Panc1 (cell line): ENCODE data around the gene GFPT2. TPM values are rescaled to one million over a fixed set of nuclear protein-coding genes. Genes with fewer than 3 reads are reported as not detected.

ENCODE experiments used
- ATAC-seq: fragments of 200-7000 bp; cut with Tn5 transposase; 2 replicates; pipeline ENCODE4 v1.9.1; 2020; ENCODE audit warnings: mild to moderate bottlenecking, moderate library complexity
- BruUV-seq: library from RNA; stranded (reverse); fragments of 400-500 nt; replicated peaks from 2 replicates; lab custom pipeline; 2021; lab: Mats Ljungman, UMichigan
- CTCF ChIA-PET: fragments of 300-600 bp; sonication (Branson Sonifier 250); formaldehyde crosslinking; loops from one replicate; lab custom pipeline; 2022; ENCODE audit warnings: antibody characterized with exemption; lab: Charles Lee
- POLR2A ChIA-PET: fragments of 300-600 bp; sonication (Branson Sonifier 250); formaldehyde crosslinking; loops from one replicate; lab custom pipeline; 2022; ENCODE audit warnings: antibody characterized with exemption; lab: Charles Lee
- DNase-seq: peaks from one replicate; pipeline ENCODE4 v3.0.0-alpha.2; 2010; ENCODE audit warnings: low read depth, low spot score
- H3K27ac ChIP-seq: 2 replicates; pipeline ENCODE4 v1.5.1; 2011; ENCODE audit warnings: mild to moderate bottlenecking, low read length, inconsistent platforms
- H3K27me3 ChIP-seq: fragments of 200-500 bp; sonication (Bioruptor generic); 2 replicates; pipeline ENCODE4 v1.6.0; 2014; ENCODE audit warnings: low read length, inconsistent platforms; ENCODE audit not compliant: control insufficient read depth, insufficient read depth
- H3K36me3 ChIP-seq: fragments of 200-500 bp; sonication (Bioruptor generic); 2 replicates; pipeline ENCODE4 v1.5.1; 2014; ENCODE audit warnings: inconsistent platforms, mild to moderate bottlenecking, low read length, moderate library complexity; ENCODE audit not compliant: control insufficient read depth, insufficient read depth
- H3K4me1 ChIP-seq: 2 replicates; pipeline ENCODE4 v1.5.1; 2011; ENCODE audit warnings: inconsistent platforms, mild to moderate bottlenecking, low read length, moderate library complexity; ENCODE audit not compliant: control insufficient read depth, insufficient read depth
- H3K4me3 ChIP-seq, 2 experiments: 2 replicates each; pipeline ENCODE4 v1.5.1; 2011 to 2012; ENCODE audit warnings: low read depth in 2 of 2, low read length in 2 of 2, mild to moderate bottlenecking in 2 of 2, inconsistent platforms in 1 of 2, moderate library complexity in 1 of 2
- H3K9me3 ChIP-seq: fragments of 200-500 bp; sonication (Bioruptor generic); 2 replicates; pipeline ENCODE4 v1.5.1; 2014; ENCODE audit warnings: low read depth, mild to moderate bottlenecking, inconsistent platforms, low read length, moderate library complexity; ENCODE audit not compliant: control insufficient read depth, insufficient read depth
- POLR2AphosphoS5 ChIP-seq: IDR thresholded peaks from 2 replicates; pipeline ENCODE4 v1.6.1; 2012; ENCODE audit warnings: mild to moderate bottlenecking, low read depth, low read length, moderate library complexity
- SIN3A ChIP-seq: IDR thresholded peaks from 2 replicates; pipeline ENCODE4 v1.6.1; 2012; ENCODE audit warnings: low read depth, mild to moderate bottlenecking, low read length, moderate library complexity, borderline replicate concordance; ENCODE audit not compliant: insufficient read depth
- TCF7L2 ChIP-seq: IDR thresholded peaks from 2 replicates; pipeline ENCODE4 v1.6.1; 2011; ENCODE audit warnings: mild to moderate bottlenecking, low read depth, low read length, inconsistent platforms
- in situ Hi-C: cut with HindIII; loops from 2 replicates; pipeline ENCODE4 v1.10.0; 2016; ENCODE audit warnings: low sequenced_read_pairs, low pct_unique_long_range_greater_than_20kb
- intact Hi-C: fragments of 100-400 bp; cut with micrococcal nuclease; formaldehyde crosslinking; loops from one replicate; pipeline ENCODE4 v1.10.0; 2022; ENCODE audit not compliant: unreplicated experiment
- total RNA-seq: library from RNA; stranded (reverse); gene quantifications from one replicate; pipeline ENCODE4 v1.2.1, GENCODE V29; 2021; ENCODE audit not compliant: unreplicated experiment
- TF ChIP-seq, protein P1 (sequence below), 2 experiments: IDR thresholded peaks; 2 replicates each; pipeline ENCODE4 v1.6.1; 2011 to 2012; ENCODE audit warnings: low read depth in 2 of 2, control low read depth in 1 of 2, low read length in 1 of 2, mild to moderate bottlenecking in 1 of 2, moderate library complexity in 1 of 2; ENCODE audit not compliant: insufficient read depth in 1 of 2
- TF ChIP-seq, protein P2 (sequence below): fragments of 450-650 bp; IDR thresholded peaks from 2 replicates; pipeline ENCODE4 v1.5.1; 2017; ENCODE audit warnings: mild to moderate bottlenecking

Gene GFPT2
- total RNA-seq, 1 experiment from 2014 or later: 2.1 TPM

DNA sequence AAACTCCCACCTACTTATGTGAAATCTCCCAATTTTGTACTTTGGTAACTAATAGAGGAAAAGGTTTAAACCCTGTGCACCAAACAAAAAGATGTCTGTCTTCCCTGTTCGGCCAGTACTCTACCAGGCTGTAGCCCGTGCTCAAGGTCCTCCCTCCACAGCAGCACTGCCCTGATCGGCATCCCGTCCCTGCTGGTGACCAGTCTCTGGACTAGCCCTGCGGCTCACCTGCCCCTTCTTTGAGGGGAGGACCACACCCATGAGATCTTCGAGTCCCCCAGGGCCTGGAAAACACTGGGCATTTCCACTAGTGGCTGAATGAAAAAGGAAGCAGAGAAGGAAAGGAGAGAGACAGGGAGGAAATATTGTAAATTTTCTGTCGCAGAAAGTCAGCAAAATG, 2.8 kb downstream of the GFPT2 start:
- Histone ChIP-seq H3K4me3 (no peak overlapping the region), H3K27ac (no peak overlapping the region), H3K4me1 (no peaks in the 10 kb centered on the region), H3K9me3 (no peaks in the 10 kb centered on the region), H3K36me3 (no peaks in the 10 kb centered on the region), H3K27me3 (peaks cover 5% of the 10 kb centered on the region; the same call in 1 of the 2 replicates)
- ChIA-PET POLR2A (no interaction called here), CTCF (no interaction called here)
- intact Hi-C loops (no loop called here), in situ Hi-C loops (no loop called here)
- TF ChIP-seq SIN3A (no peak), POLR2AphosphoS5 (no peak), TCF7L2 (no peak)
- TF ChIP-seq, protein P1, sequence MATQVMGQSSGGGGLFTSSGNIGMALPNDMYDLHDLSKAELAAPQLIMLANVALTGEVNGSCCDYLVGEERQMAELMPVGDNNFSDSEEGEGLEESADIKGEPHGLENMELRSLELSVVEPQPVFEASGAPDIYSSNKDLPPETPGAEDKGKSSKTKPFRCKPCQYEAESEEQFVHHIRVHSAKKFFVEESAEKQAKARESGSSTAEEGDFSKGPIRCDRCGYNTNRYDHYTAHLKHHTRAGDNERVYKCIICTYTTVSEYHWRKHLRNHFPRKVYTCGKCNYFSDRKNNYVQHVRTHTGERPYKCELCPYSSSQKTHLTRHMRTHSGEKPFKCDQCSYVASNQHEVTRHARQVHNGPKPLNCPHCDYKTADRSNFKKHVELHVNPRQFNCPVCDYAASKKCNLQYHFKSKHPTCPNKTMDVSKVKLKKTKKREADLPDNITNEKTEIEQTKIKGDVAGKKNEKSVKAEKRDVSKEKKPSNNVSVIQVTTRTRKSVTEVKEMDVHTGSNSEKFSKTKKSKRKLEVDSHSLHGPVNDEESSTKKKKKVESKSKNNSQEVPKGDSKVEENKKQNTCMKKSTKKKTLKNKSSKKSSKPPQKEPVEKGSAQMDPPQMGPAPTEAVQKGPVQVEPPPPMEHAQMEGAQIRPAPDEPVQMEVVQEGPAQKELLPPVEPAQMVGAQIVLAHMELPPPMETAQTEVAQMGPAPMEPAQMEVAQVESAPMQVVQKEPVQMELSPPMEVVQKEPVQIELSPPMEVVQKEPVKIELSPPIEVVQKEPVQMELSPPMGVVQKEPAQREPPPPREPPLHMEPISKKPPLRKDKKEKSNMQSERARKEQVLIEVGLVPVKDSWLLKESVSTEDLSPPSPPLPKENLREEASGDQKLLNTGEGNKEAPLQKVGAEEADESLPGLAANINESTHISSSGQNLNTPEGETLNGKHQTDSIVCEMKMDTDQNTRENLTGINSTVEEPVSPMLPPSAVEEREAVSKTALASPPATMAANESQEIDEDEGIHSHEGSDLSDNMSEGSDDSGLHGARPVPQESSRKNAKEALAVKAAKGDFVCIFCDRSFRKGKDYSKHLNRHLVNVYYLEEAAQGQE (IDR thresholded peaks at IDR 0.05; ENCODE audit: insufficient read depth in 1 of 2, low read depth in 2 of 2, low read length in 1 of 2): no peak
- TF ChIP-seq, protein P2, sequence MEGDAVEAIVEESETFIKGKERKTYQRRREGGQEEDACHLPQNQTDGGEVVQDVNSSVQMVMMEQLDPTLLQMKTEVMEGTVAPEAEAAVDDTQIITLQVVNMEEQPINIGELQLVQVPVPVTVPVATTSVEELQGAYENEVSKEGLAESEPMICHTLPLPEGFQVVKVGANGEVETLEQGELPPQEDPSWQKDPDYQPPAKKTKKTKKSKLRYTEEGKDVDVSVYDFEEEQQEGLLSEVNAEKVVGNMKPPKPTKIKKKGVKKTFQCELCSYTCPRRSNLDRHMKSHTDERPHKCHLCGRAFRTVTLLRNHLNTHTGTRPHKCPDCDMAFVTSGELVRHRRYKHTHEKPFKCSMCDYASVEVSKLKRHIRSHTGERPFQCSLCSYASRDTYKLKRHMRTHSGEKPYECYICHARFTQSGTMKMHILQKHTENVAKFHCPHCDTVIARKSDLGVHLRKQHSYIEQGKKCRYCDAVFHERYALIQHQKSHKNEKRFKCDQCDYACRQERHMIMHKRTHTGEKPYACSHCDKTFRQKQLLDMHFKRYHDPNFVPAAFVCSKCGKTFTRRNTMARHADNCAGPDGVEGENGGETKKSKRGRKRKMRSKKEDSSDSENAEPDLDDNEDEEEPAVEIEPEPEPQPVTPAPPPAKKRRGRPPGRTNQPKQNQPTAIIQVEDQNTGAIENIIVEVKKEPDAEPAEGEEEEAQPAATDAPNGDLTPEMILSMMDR: no peak
- ATAC-seq (no peak), DNase-seq (no peak)
- BruUV-seq: no TSS peak

DNA sequence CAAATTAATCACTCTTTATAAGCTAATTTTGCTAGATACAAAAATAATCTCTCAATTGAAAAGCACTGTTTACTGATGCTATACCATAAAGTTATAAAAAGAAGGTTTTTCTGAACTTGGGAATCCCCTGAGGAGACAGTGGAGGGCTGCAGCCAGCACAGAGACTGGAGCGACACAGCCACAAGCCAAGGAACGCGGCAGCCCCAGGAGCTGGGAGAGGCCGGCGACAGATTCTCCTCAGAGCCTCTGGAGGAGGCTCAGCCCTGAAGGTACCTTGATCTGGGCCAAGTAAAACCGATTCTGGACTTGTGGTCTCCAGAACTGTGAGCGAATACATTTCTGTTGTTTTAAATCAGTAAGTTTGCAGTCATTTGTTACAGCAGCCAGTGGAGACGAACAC, 3.7 kb downstream of the GFPT2 start:
- no peak for ATAC-seq
- no peaks in the 10 kb centered on the region for H3K36me3 ChIP-seq
- H3K27me3 ChIP-seq: peaks cover 5% of the 10 kb centered on the region; the same call in 1 of the 2 replicates
- no peak for TF ChIP-seq SIN3A
- intact Hi-C loops: no loop called here
- BruUV-seq: no TSS peak
- CTCF ChIA-PET: interaction anchor here (1.0 kb wide), 1 partner anchor 34 kb away, joined by 3 read pairs; no protein-coding TSS in a partner anchor
- in situ Hi-C loops: no loop called here
- no peaks in the 10 kb centered on the region for H3K9me3 ChIP-seq
- no peak for DNase-seq
- no peaks in the 10 kb centered on the region for H3K4me1 ChIP-seq
- no peak overlapping the region for H3K4me3 ChIP-seq
- H3K27ac ChIP-seq: no peak overlapping the region
- POLR2A ChIA-PET: no interaction called here

DNA sequence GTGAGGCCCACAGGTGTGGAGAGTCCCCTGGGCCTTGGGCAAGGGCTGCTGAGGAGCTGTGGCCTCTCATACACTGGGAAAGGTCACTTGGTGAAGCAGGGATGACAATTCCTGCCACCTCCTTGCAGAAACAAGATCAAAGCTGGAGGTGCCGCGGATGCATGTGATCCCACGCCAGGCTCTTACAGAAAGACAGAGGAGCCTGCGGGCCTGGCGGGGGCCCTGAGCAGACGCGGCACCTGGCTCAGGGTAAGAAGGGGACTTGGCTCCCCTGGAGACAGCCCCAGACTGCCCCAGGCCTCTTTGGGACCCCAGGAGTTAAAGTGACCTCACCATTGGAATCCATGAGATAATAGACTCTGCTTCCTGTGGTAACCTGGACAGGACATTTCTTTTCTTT, 4.8 kb downstream of the GFPT2 start:
- ATAC-seq (no peak), DNase-seq (no peak)
- Histone ChIP-seq H3K36me3 (no peaks in the 10 kb centered on the region), H3K4me1 (no peaks in the 10 kb centered on the region), H3K9me3 (no peaks in the 10 kb centered on the region), H3K4me3 (no peak overlapping the region), H3K27ac (no peak overlapping the region), H3K27me3 (peaks cover 2% of the 10 kb centered on the region; the same call in 1 of the 2 replicates)
- intact Hi-C loops: no loop called here
- in situ Hi-C loops: no loop called here
- TF ChIP-seq, protein P1 (IDR thresholded peaks at IDR 0.05; ENCODE audit: insufficient read depth in 1 of 2, low read depth in 2 of 2, low read length in 1 of 2): no peak
- TF ChIP-seq SIN3A (no peak), POLR2AphosphoS5 (no peak), TCF7L2 (no peak)
- TF ChIP-seq, protein P2: no peak
- BruUV-seq: no TSS peak
- POLR2A ChIA-PET: no interaction called here
- CTCF ChIA-PET: interaction anchor here (0.7 kb wide), 1 partner anchor 173 kb away, joined by 7 read pairs; no protein-coding TSS in a partner anchor
